CD4-positive, alpha-beta T cell treated with Interleukin-15 for 1 hour (primary cell): ENCODE measurements around the gene NFKB1.
"Not testable (repeated sequence)": the region's sequence is repeated elsewhere in the genome, so short reads cannot be mapped to it uniquely, and the experiment has no call there.

Experiments used
- DNase-seq: peaks from one replicate; pipeline ENCODE4 v3.0.0-alpha.2; 2020

Gene NFKB1

DNA sequence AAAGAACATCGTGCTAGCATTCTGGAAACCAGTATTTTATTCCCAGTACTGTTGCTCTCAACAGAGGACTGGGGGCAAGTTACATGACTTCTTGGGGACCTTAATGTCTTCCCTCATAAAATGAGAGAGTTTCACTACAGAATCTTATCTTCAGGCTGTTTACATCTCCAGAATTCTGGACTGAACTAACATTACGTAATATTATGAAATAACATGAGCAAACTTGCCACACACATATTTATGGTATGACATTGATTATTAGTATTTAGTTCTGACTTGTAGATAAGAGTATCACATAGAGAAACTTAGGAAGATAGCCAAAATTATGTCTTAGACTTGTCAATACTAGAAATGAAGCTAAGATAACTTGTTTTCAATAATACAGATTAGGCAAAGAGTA is 68.0 kb downstream of the NFKB1 start:
- no peak for DNase-seq

DNA sequence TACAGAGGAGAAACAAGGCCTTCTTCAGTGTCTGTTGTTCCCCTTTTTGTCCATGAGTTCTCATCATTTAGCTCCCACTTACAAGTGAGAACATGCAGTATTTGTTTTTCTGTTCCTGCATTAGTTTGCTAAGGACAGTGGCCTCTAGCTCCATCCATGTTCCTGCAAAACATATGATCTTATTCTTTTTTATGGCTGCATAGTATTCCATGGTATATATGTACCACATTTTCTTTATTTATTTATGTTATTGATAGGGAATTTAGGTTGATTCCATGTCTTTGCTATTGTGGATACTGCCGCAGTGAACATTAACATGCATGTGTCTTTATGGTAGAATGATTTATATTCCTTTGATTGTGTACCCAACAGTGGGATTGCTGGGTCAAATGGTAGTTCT is 69.1 kb downstream of the NFKB1 start:
- DNase-seq, result not testable (repeated sequence)

DNA sequence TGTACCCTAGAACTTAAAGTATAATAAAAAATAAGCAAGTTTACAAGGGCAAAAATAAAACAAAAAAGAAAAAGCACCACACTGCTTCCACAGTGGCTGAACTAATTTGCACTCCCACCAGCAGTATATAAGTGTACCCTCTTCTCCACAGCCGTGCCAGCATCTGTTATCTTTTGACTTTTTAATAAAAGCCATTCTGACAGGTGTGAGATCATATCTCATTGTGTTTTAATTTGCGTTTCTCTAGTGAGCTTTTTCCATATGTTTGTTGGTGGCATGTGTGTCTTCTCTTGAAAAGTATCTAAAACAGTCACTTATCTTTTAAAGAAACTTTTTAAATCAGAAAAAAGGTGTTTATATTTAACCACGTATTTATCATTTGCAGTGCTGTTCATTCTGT is 71.3 kb downstream of the NFKB1 start:
- no peak for DNase-seq

DNA sequence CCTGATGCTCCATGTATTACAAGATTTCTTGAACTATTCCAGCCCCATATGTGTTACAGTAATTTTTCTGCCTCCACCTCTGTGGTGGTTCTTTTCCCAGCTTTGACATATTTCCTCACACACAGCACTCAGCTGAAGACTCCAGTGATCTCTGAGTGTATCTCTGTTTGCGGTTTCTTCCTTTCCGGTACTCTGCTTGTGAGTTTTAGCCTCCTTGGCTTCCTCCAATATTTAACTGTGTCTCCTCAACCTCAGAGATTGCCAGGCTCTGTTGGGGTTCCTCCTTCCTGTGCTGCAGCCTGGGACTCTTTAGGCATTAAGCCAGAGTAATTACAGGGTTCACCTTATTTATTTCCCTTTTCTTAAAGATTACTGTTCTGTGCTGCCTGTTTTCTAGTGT is 73.2 kb downstream of the NFKB1 start:
- no peak for DNase-seq

DNA sequence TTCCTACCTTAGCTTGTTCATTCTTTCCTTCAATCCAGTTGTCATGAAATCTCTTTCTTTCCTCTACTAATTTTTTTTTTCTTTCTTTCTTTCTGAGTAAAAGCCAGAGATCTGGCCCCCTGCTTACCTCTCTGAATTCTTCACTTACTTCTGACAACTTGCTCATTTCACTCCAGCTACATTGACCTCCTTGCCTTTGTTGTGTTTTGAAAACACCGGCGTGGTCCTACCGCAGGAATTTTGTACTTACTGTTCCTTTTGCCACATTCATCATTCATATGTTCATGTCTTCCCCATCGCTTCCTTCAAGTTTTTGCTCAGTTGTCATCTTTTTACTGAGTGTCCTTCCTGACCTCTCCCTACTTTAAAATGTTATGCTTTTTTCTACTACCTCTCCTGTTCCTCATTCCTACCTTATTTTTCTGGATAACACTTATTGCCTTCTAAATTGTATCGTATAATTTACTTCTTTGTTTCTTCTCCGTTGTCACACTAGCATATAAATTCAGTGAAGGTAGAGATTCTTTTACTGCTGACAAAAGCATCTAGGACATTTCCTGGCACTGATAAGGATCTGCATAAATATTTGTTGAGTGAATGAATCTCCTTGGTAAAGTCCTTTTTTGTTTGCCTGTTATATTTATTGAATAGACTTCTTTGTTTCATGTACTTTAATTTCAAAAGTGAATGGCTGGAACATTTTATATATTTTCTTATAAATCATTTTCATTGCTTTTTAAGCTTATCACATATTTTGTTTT is 74.4 kb downstream of the NFKB1 start:
- DNase-seq, result no peak

DNA sequence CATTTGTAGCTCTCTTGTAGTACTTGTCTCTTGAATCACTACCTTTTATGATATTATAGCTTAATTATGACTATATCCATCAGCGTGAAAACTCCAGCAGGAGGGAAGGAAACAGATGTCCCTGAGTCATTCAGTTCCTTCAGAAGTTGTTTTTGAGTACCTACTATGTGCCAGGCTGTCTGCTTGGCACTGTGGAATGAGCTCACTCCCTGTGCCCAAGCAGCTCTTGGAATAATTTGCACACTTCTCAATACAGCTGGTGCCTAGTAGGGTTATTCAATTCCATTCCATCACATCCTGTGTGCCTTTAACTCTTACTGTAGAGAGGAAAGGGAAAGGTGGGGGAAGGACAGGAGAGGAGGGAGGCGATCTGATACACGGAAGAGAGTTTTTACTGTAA is 77.1 kb downstream of the NFKB1 start:
- no peak for DNase-seq

DNA sequence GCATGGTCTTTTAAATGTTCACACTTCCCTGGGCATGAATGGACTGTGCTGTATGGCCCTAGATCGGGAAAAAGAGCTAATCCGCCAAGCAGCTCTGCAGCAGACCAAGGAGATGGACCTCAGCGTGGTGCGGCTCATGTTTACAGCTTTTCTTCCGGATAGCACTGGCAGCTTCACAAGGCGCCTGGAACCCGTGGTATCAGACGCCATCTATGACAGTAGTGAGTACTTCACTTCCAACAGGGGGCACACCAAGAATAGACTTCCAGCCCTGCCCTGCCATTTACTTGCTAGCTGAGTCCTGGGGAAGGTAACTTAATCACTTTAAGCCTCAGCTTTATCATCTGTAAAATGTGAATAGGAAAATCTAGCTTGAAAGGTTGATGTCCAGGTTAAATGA is 77.7 kb downstream of the NFKB1 start:
- no peak for DNase-seq

DNA sequence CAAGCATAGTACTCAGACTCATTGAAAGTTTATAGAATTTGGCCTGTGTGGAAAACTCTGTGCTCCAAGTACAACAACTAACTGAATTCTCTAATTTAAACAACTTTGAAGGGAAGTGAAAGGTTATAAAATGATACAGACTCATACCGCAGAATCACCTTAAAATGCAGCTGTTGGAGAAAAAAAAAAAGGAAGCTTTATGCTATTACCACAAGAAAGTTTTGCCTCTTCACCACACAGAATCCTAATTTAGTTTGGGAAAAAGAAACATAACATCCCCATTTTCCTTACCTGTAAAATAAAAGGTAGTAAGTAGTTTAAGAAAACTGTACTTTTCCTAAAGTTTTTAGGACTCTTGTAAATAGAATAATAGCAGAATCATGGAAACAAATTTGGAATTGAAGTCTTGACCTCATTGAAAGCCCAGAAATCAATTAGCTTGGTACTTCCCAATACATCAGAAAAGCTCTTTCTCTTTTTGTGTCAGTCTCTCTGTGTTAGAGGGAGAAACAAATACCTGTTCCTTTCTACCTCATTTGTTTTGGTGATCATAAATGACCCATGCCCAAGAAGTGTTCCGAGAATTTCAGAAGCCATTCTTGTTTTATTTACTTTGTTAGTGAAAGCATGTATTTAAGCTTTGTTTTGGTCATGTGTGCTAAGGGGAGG is 78.8 kb downstream of the NFKB1 start:
- no peak for DNase-seq

DNA sequence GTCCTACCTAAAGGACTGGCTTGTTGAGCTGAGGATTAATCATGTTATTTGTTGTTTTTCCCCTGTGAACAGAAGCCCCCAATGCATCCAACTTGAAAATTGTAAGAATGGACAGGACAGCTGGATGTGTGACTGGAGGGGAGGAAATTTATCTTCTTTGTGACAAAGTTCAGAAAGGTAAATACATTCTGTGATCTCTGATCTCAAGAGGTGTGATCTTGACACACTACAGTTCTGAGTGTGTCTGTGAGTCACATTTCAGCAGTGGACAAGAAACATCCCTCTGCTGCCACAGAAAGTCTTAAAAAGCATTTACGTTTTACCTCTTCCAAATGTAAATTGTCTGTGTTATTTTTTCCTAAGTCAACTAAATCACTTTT is 79.3 kb downstream of the NFKB1 start:
- no peak for DNase-seq

DNA sequence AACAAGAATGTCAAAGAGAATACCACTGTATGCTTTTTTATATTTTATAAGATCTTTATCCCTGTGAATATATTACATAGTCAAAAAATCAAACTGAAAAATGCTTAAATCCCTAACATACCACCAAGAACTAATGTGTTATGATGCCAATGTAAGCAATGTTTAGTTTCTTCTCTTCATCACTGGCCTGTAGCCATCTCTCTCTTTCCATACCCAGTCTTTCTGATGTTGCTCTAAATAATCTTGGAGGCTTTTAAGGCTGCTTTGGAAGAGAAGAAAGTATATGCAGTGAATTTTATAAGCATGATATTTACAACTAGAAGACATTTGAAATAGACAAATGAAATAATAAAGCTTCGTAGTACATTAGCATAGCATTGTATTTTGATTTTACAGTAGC is 82.9 kb downstream of the NFKB1 start:
- DNase-seq, result no peak

DNA sequence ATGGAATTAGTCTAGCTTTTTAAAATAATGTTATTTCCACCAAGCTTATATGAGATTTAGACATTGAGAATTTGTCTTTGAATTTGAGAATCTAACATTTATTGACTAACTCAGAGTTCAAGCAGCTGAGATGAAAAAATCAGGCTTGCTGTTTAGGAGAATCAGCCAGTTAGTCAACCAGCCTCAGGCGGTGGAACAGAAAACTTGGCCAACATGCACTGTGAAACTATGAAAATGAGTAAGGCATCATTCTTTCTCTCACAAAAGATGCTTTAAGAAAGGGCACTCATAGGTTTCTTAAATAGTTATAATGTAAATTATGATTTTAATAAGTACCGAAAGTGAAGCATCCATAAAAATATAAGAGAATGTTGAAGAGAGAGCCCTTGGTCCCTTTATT is 84.2 kb downstream of the NFKB1 start:
- DNase-seq, result no peak

DNA sequence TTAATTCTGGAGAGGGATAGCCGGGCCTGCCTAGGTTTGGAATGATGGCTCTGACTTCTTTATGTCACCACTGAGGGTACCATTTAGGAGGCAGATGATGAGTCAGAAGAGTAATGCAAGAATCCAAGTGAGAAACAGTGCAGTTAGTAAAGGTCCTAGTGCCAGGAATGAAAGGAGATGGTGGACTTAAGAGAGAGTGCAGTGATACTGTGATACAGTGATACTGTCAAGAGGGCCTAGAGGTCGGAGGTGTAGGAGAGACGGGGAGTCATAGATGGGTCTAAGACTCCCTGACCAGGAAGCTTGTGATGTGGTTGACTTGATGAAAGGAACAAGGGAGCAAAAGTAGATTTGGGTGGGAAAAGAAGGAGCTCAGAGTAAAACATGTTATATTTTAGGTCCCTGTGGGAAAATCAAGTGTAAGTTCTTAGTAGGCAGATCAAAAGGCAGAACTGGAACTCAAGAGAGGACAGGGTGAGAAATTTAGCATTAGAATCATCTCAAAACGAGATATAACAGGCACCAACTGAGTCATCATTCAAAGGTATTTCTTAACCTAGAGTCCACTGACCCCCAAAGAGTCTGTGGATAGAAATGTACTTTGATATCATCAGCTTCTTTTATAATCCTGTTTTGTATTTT is 85.0 kb downstream of the NFKB1 start:
- no peak for DNase-seq

DNA sequence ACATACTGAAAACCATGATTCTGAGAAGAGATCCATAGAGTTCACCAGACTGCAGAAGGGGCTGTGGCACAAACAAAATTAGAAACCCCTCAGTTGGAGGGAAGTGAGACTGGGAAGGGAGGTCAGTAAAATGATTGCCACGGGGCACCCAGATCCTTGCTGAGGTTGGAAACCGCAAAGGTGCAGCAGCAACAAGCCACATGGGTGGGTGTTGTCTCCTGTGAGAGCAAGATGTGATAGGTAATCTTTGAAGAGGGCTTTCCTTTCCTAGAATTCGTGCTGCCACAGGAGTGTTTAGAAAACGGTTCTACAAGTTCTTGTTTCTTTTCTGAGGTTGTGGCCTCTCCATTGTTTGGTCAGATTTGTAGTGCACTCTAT is 85.5 kb downstream of the NFKB1 start:
- DNase-seq, result peak; percentile 66

DNA sequence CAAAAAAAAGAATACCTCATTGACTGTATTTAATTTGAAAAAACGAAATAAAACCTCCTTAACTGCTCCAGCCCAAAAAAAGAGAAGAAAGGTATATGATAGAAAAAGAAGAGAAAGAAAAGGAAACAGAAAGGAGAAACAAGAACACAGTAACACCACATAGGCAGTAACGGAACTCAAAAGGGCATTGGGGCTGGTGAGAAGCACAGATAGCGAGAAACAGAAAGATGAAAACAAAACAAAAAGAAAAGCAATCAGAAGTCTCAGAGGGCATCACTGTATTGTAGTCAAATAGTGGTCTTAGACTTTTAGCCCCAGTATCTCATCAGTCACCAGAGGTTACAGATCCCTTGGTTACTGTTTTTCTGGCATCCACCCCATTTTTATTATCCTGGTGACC is 88.6 kb downstream of the NFKB1 start:
- DNase-seq, result no peak

DNA sequence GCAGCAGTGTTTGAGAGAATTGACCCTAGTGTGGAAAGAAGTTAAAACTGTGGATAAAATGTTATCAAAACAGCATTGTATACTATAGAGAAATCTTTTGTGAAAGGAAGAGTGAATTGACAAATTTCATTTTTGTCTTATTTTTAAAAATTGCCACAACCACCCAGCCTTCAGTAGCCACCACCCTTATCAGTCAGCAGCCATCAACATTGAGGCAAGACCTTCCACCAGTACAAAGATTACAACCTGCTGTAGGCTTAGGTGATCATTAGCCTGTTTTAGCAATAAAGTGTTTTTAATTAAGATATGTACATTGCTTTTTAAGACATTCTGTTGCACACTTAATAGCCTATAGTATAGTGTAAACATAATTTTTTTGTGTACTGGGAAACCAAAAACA is 91.1 kb downstream of the NFKB1 start:
- no peak for DNase-seq

DNA sequence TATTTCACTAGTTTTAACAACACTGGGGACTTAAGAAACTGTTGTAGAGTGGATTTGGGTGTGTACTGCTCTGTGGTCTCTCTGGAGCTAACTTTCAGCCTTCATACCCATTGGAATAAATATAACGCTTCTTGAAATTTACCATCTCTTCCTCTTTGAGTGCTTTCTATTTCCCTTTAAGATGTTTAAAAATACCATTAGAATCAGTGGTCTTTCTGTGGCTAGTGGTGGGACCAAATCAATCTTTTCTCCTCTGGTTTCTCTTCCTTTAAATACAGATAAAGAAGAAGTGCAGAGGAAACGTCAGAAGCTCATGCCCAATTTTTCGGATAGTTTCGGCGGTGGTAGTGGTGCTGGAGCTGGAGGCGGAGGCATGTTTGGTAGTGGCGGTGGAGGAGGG is 92.0 kb downstream of the NFKB1 start:
- DNase-seq, result no peak

DNA sequence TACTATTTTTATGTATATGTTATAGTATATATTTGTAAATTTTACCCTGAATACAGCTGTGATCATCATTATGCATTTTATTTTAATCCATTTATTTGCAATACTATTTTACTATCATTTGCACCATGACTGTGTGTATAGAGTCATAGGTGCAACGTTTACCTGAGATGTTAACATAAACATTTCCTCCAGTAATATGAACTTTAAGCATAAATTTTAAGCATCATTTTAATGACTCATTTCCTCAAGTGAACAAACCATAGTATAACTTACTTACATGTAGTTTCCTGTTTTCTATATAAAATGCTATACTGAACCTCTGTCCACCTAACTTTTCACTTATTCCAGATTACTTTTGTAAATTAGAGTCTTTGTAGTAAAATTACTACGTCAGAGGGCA is 92.8 kb downstream of the NFKB1 start:
- DNase-seq, result no peak

DNA sequence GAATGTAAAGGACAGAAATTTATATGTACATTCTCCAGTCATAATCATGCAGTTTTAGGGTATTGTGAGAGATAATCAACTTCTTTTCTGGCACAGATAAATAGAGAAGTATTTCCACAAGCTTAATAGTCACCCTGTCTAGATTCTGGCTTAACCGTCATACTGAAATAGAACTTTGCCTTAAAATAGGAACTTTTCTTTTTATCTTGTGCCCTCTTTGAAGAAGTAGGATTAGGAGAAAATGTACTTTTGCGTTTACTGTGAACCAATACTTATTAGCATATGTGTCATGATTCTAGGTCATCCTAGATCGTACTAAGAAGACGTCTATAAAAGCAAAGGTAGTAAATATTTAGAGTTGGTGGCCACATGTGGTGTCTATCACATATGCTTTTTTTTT is 95.4 kb downstream of the NFKB1 start:
- DNase-seq, result no peak

DNA sequence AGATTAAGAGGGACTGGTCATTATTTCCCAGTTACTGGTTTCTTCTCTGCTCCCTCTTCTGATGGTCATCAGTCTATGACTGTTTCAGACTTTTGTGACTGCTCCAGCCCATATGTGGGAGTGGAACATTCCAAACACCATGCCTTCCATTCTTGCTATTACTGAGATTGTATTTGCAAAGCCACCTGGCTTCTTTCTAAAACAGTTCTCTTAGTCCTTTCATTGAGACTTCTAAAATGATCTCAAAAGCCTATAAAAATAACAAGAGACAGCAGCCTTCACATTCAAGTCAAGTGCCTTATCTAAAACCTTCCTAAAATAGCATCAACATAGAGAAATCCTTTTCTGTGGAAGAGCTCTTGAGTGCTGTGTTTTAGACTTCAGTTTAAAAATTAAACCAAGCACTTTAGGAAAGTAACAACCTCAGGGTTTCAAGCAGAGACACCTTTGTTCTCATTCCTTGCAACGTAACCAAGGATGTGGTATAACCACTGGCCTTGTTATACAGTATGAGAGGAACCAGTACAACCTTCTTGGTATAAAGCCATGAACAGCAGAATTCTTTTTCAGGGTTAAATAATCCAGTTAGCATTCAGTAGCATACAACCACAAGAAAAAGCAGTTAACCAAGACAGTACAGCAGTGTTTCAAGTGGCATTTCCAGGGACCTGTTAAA is 97.1 kb downstream of the NFKB1 start:
- no peak for DNase-seq

DNA sequence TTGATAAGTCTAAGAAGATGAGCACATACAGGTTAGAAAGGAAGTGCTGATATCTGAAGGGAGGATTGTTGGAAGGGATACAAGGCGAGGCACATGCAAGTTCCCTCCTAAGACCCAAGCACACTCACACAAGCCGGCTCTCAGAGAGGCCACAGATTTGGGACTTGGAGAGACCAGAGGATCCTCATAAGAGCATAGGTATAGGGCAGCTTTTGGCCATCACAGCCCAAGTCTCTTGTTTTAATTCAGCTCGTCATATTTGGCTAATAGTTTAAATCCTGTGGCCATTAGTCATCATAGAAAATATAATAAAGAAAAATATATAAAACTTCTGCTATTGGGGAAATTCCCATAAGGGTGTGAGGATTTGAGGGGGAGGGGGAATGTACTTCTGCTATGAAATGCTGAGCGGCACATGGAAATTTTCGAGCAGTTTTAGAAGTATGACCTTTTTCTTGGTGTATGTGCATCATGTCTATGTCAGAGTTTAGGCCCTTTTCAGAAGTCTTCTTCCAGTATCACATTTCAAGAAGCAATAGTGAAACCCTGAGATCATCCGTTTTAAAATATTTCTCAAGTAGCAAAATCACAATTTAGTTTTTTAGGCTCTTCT is 97.7 kb downstream of the NFKB1 start:
- DNase-seq, result no peak

DNA sequence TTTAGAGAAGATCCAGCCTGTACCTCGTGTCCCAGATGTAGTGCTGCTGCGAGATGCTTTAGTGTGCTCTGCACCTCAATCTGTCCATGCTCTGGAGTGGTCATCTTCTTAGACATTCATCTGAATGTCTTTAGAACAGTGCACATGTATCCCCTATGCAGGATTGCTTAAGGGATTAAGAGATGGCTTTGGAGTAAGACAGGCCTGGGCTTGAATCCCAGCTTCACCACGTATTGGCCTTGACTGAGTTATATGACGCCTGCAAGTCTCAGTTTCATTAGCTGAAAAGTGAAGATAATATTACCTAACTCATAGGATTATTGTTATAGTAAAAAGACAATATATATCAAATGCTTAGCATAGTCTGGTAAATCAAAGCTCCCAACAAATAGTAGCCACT is 98.3 kb downstream of the NFKB1 start:
- no peak for DNase-seq

DNA sequence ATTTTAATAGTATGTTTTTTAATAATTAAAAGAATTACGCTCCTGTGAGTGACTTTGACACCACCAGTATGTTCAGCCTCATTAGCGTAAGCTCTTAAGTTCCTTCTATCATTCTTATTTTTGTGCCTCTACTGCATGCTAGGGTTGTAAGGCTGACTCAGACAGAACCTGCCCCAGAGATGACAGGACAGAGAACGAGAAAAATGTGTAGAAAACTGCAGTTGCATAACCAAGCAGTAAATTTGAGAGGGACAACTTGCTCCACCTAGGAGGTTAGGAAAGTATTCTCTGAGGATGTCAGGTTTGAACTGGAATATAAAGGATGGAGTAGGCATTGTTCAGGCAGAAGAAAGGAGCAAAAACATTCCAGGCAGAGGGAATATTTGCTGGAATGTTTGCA is 98.7 kb downstream of the NFKB1 start:
- DNase-seq, result no peak

DNA sequence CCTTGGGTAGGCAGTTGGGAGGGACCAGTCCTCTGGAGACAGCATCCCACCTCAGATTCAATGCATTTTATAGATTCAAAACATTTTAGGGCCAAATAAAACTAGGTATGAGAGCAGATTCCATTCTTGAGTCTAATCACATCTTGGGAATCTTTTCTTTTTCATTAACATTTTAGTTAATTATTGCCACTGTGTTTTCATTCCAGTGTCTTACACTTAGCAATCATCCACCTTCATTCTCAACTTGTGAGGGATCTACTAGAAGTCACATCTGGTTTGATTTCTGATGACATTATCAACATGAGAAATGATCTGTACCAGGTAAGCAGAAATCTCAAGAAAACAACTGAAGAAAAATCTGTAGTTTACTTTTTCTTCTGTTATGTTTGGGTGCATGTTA is 99.5 kb downstream of the NFKB1 start:
- DNase-seq, result no peak
